ENCODE data around the gene OR10AD1.

GRCh38 chr12:48180857-48181495 lies 22.1 kb downstream of the OR10AD1 start:
- TF ChIP-seq POLR2A (IDR thresholded peaks at IDR 0.05) = no peak
- TF ChIP-seq CTCF (IDR thresholded peaks at IDR 0.05) = no peak

Measured in Peyer's patch (tissue), 4 donors.